Astrocyte of the spinal cord (primary cell): ENCODE data around the gene FGF19.

Experiments used
- DNase-seq: peaks from one replicate; pipeline ENCODE4 v3.0.0; 2011; ENCODE audit warnings: low read depth, low spot score
- H3K4me3 ChIP-seq: 2 replicates; pipeline ENCODE4 v1.5.1; 2011; ENCODE audit warnings: low read depth, mild to moderate bottlenecking, low read length, moderate library complexity
- CTCF ChIP-seq: IDR thresholded peaks from 2 replicates; pipeline ENCODE4 v1.5.1; 2012; ENCODE audit warnings: low read depth, mild to moderate bottlenecking, low read length, inconsistent platforms
- in situ Hi-C: cut with HindIII; loops from 2 replicates; pipeline ENCODE4 v1.10.0; 2017; ENCODE audit warnings: low sequenced_read_pairs

The FGF19 gene

DNA sequence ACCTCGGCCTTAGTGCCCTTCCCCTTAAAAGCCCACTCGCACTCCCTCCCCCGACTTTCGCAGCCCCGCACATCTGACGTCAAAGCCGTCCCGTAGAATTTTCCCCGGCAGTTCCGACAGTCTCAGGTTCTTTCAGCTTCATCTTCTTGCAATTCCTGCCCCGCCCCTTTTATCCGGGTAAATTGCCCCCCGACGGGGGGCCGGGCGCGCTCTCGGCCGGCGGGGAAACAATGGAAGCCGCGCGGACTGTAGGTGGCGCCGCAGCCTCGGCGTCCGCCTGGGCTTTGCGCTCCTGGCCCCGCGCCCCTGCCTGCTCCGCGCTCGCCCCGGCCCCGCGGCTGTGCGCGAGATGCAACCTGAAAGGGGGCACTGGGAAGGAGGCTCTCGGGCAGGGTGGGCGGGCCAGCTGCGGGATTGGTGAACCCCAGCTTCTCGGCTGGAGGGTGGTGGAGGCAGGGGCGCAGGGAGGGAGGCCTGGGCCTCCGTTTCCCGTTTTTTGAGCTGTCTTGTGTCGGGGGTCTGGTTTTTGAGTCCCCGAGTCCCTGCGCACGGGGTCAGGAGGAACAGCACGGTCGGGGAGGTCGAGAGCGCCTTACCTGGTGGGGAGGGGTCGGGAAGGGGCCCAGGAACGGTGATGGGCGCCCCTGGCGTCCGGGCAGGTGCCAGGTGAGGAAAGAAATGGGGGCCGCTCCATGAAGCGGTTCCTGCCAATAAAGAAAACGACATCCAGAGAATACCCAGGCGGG, 859 bp upstream of the FGF19 start:
- peak; percentile 60 for TF ChIP-seq CTCF
- no peak overlapping the region for H3K4me3 ChIP-seq
- DNase-seq: peak; percentile 2
- in situ Hi-C loops: no loop called here

GRCh38 chr11:69703453-69703767, 412 bp downstream of the FGF19 start:
- no peak for DNase-seq
- in situ Hi-C loops: no loop called here
- no peak for TF ChIP-seq CTCF
- H3K4me3 ChIP-seq: no peak overlapping the region

- no peak for TF ChIP-seq CTCF
- no peak for DNase-seq
- in situ Hi-C loops: no loop called here
- H3K4me3 ChIP-seq: no peak overlapping the region
These were observed 911 bp downstream of the FGF19 start for GRCh38 chr11:69702769-69703452.

- TF ChIP-seq CTCF: no peak
- no peak for DNase-seq
- no peak overlapping the region for H3K4me3 ChIP-seq
- in situ Hi-C loops: no loop called here
These were observed 1.6 kb downstream of the FGF19 start for GRCh38 chr11:69702239-69702691.

- no peak overlapping the region for H3K4me3 ChIP-seq
- TF ChIP-seq CTCF: no peak
- peak; percentile 62 for DNase-seq
- in situ Hi-C loops: no loop called here
These were observed 3.3 kb downstream of the FGF19 start for GRCh38 chr11:69700278-69701140.

GRCh38 chr11:69699213-69699612, 4.6 kb downstream of the FGF19 start:
- no peak overlapping the region for H3K4me3 ChIP-seq
- no peak for TF ChIP-seq CTCF
- no peak for DNase-seq
- in situ Hi-C loops: no loop called here
